HG03565 (cell line): ENCODE results near the gene SLC18A3.

ENCODE experiments used
- ATAC-seq: cut with Tn5 transposase; IDR thresholded peaks from one replicate; pipeline ENCODE4 v1.9.1; 2021; ENCODE audit warnings: mild to moderate bottlenecking, moderate library complexity; ENCODE audit not compliant: unreplicated experiment

The SLC18A3 gene

GRCh38 chr10:49647985-49648795 lies 38.1 kb downstream of the SLC18A3 start:
- ATAC-seq, result no peak

- ATAC-seq, result peak; percentile 45
Measured at GRCh38 chr10:49649294-49649693, 39.2 kb downstream of the SLC18A3 start.

GRCh38 chr10:49649936-49650723 lies 40.0 kb downstream of the SLC18A3 start:
- no peak for ATAC-seq

- no peak for ATAC-seq
Measured at GRCh38 chr10:49650724-49651034, 40.6 kb downstream of the SLC18A3 start.

- ATAC-seq, result no peak
Measured at GRCh38 chr10:49651039-49651835, 41.1 kb downstream of the SLC18A3 start.

GRCh38 chr10:49651917-49652316 lies 41.8 kb downstream of the SLC18A3 start:
- ATAC-seq, result no peak

GRCh38 chr10:49652421-49653272 lies 42.5 kb downstream of the SLC18A3 start:
- ATAC-seq, result no peak

- no peak for ATAC-seq
Measured at GRCh38 chr10:49653273-49653929, 43.3 kb downstream of the SLC18A3 start.

- no peak for ATAC-seq
Measured at GRCh38 chr10:49654036-49654693, 44.1 kb downstream of the SLC18A3 start.

GRCh38 chr10:49655099-49655498 lies 45.0 kb downstream of the SLC18A3 start:
- ATAC-seq, result no peak

- ATAC-seq, result no peak
Measured at GRCh38 chr10:49656845-49657493, 46.9 kb downstream of the SLC18A3 start.

- no peak for ATAC-seq
Measured at GRCh38 chr10:49657606-49658005, 47.5 kb downstream of the SLC18A3 start.

GRCh38 chr10:49661140-49661856 lies 51.2 kb downstream of the SLC18A3 start:
- ATAC-seq, result no peak
